Measurements from ENCODE around the gene TAF4B. TPM values are rescaled to one million over a fixed set of nuclear protein-coding genes. Genes with fewer than 3 reads are reported as not detected.

The TAF4B gene
- total and polyA plus RNA-seq, 12 donors = 0.73 to 1.8 (median 1.5) TPM

GRCh38 chr18:26336572-26336971 lies 110.3 kb downstream of the TAF4B start:
- no peaks in the 10 kb centered on the region for H3K27me3 ChIP-seq
- no peak overlapping the region for H3K27ac ChIP-seq
- H3K9me3 ChIP-seq = no peaks in the 10 kb centered on the region
- peaks cover 0 to 18% (median 5%) of the 10 kb centered on the region in 9 donors for H3K4me1 ChIP-seq
- WGBS, 2 donors = 74 to 84% methylated on average over 1 of the region's 1 CpG
- TF ChIP-seq CTCF (IDR thresholded peaks at IDR 0.05) = no peak
- H3K36me3 ChIP-seq = no peaks in the 10 kb centered on the region
- H3K4me3 ChIP-seq = no peak overlapping the region
- intact Hi-C loops (cut with DNase I) = loop anchor here in 1 of 10 donors (10.0 kb wide), 1 partner anchor 62 kb away; no protein-coding TSS in a partner anchor
- ATAC-seq = no peak
- no peak for DNase-seq

- no peak overlapping the region for H3K27ac ChIP-seq
- TF ChIP-seq CTCF (IDR thresholded peaks at IDR 0.05) = no peak
- intact Hi-C loops (cut with DNase I) = loop anchor here in 1 of 10 donors (10.0 kb wide), 1 partner anchor 58 kb away; no protein-coding TSS in a partner anchor
- no peaks in the 10 kb centered on the region for H3K27me3 ChIP-seq
- H3K9me3 ChIP-seq = peaks cover 0 to 26% (median 7%) of the 10 kb centered on the region in 11 donors
- H3K4me1 ChIP-seq = no peaks in the 10 kb centered on the region
- DNase-seq (no peak), ATAC-seq (no peak)
- no peak overlapping the region for H3K4me3 ChIP-seq
- peaks cover 0 to 5% (median 0%) of the 10 kb centered on the region in 9 donors for H3K36me3 ChIP-seq
Observed at GRCh38 chr18:26342646-26343045, 116.4 kb downstream of the TAF4B start.

GRCh38 chr18:26350961-26351360 lies 124.7 kb downstream of the TAF4B start:
- intact Hi-C loops (cut with DNase I) = no loop called here
- Histone ChIP-seq H3K36me3 (no peaks in the 10 kb centered on the region), H3K27me3 (no peaks in the 10 kb centered on the region), H3K9me3 (peaks cover 0 to 29% (median 9%) of the 10 kb centered on the region in 11 donors), H3K4me1 (no peaks in the 10 kb centered on the region), H3K27ac (no peak overlapping the region), H3K4me3 (no peak overlapping the region)
- no peak for TF ChIP-seq CTCF (IDR thresholded peaks at IDR 0.05)
- DNase-seq (no peak), ATAC-seq (no peak)

GRCh38 chr18:26356045-26356785 lies 130.0 kb downstream of the TAF4B start:
- no peaks in the 10 kb centered on the region for H3K27me3 ChIP-seq
- WGBS, 2 donors = 84 to 87% methylated on average over 4 of the region's 4 CpGs
- ATAC-seq (no peak), DNase-seq (no peak)
- H3K9me3 ChIP-seq = peaks cover 0 to under 1% (median 0%) of the 10 kb centered on the region in 11 donors
- H3K27ac ChIP-seq = no peak overlapping the region
- intact Hi-C loops (cut with DNase I) = no loop called here
- no peaks in the 10 kb centered on the region for H3K4me1 ChIP-seq
- no peak overlapping the region for H3K4me3 ChIP-seq
- peaks cover 0 to 7% (median 0%) of the 10 kb centered on the region in 9 donors for H3K36me3 ChIP-seq
- no peak for TF ChIP-seq CTCF (IDR thresholded peaks at IDR 0.05)

All from heart right ventricle (tissue), 16 donors.